ENCODE data around the gene SCIMP. TPM values are rescaled to one million over a fixed set of nuclear protein-coding genes. Genes with fewer than 3 reads are reported as not detected.
"Not testable (repeated sequence)": the region's sequence is repeated elsewhere in the genome, so short reads cannot be mapped to it uniquely, and the experiment has no call there.

SCIMP gene
- total and polyA plus RNA-seq, 3 donors from 2014 or later, result 0.39 to 2.5 (median 0.50) TPM

GRCh38 chr17:5237541-5238016, 2.9 kb upstream of the SCIMP start:
- Histone ChIP-seq H3K9me3 (no peaks in the 10 kb centered on the region), H3K36me3 (ENCODE audit: low read depth, missing control alignments) (no peaks in the 10 kb centered on the region), H3K27me3 (no peaks in the 10 kb centered on the region), H3K4me1 (no peaks in the 10 kb centered on the region), H3K4me3 (no peak overlapping the region), H3K27ac (no peak overlapping the region)
- 42 to 47% methylated on average over 6 of the region's 6 CpGs for WGBS, 2 donors
- intact Hi-C loops (cut with DNase I; ENCODE audit: low total_unique reads), result no loop called here
- DNase-seq, result peak; percentile 73
- TF ChIP-seq CTCF (IDR thresholded peaks at IDR 0.05), result peak in 2 of 3 experiments; percentile 33 to 49
- no peak for TF ChIP-seq POLR2A (IDR thresholded peaks at IDR 0.05)

GRCh38 chr17:5236938-5237540, 2.4 kb upstream of the SCIMP start:
- H3K27me3 ChIP-seq, result no peaks in the 10 kb centered on the region
- H3K4me3 ChIP-seq, result no peak overlapping the region
- DNase-seq, result no peak
- TF ChIP-seq CTCF (IDR thresholded peaks at IDR 0.05) (no peak), POLR2A (IDR thresholded peaks at IDR 0.05) (no peak)
- H3K4me1 ChIP-seq, result no peaks in the 10 kb centered on the region
- H3K27ac ChIP-seq, result no peak overlapping the region
- no peaks in the 10 kb centered on the region for H3K36me3 ChIP-seq (ENCODE audit: low read depth, missing control alignments)
- intact Hi-C loops (cut with DNase I; ENCODE audit: low total_unique reads), result no loop called here
- WGBS, 2 donors, result 91% methylated on average over 3 of the region's 3 CpGs
- H3K9me3 ChIP-seq, result no peaks in the 10 kb centered on the region

GRCh38 chr17:5233492-5233891, 1.2 kb downstream of the SCIMP start:
- WGBS, 2 donors, result 88 to 96% methylated on average over 7 of the region's 7 CpGs
- H3K27ac ChIP-seq; H3K4me1 ChIP-seq; DNase-seq; intact Hi-C loops (cut with DNase I; ENCODE audit: low total_unique reads); H3K4me3 ChIP-seq; H3K36me3 ChIP-seq (ENCODE audit: low read depth, missing control alignments); H3K27me3 ChIP-seq; H3K9me3 ChIP-seq: not testable (repeated sequence)

GRCh38 chr17:5226940-5227878, 7.5 kb downstream of the SCIMP start:
- H3K9me3 ChIP-seq, result no peaks in the 10 kb centered on the region
- H3K27ac ChIP-seq, result peak overlapping the region in 1 of 2 donors; percentile 59
- H3K4me3 ChIP-seq, result no peak overlapping the region
- no peaks in the 10 kb centered on the region for H3K27me3 ChIP-seq
- no peaks in the 10 kb centered on the region for H3K4me1 ChIP-seq
- no peak for TF ChIP-seq POLR2A (IDR thresholded peaks at IDR 0.05)
- no peak for TF ChIP-seq CTCF (IDR thresholded peaks at IDR 0.05)
- intact Hi-C loops (cut with DNase I; ENCODE audit: low total_unique reads), result no loop called here
- WGBS, 2 donors, result 91 to 92% methylated on average over 14 to 15 of the region's 15 CpGs
- no peaks in the 10 kb centered on the region for H3K36me3 ChIP-seq (ENCODE audit: low read depth, missing control alignments)
- no peak for DNase-seq

- DNase-seq, result no peak
- TF ChIP-seq CTCF (IDR thresholded peaks at IDR 0.05), result no peak
- no peak for TF ChIP-seq POLR2A (IDR thresholded peaks at IDR 0.05)
- Histone ChIP-seq H3K9me3 (no peaks in the 10 kb centered on the region), H3K4me3 (no peak overlapping the region), H3K36me3 (ENCODE audit: low read depth, missing control alignments) (no peaks in the 10 kb centered on the region), H3K27me3 (no peaks in the 10 kb centered on the region), H3K27ac (peak overlapping the region in 1 of 2 donors; percentile 59), H3K4me1 (no peaks in the 10 kb centered on the region)
- 61 to 71% methylated on average over 17 of the region's 17 CpGs for WGBS, 2 donors
- intact Hi-C loops (cut with DNase I; ENCODE audit: low total_unique reads), result no loop called here
Measured at GRCh38 chr17:5225668-5226457, 8.8 kb downstream of the SCIMP start.

GRCh38 chr17:5221912-5222311, 12.7 kb downstream of the SCIMP start:
- DNase-seq; H3K36me3 ChIP-seq (ENCODE audit: low read depth, missing control alignments); H3K4me3 ChIP-seq; H3K27ac ChIP-seq; intact Hi-C loops (cut with DNase I; ENCODE audit: low total_unique reads); H3K4me1 ChIP-seq; H3K9me3 ChIP-seq; H3K27me3 ChIP-seq: not testable (repeated sequence)
- 93% methylated on average over 12 of the region's 12 CpGs for WGBS, 2 donors

Measured in testis (tissue), 3 donors.